HG03135 (cell line): Measurements from ENCODE around the gene STIM1.
"Not testable (repeated sequence)": the region's sequence is repeated elsewhere in the genome, so short reads cannot be mapped to it uniquely, and the experiment has no call there.

Experiments
- ATAC-seq: cut with Tn5 transposase; IDR thresholded peaks from one replicate; pipeline ENCODE4 v1.9.1; 2021; ENCODE audit warnings: mild to moderate bottlenecking, moderate library complexity; ENCODE audit not compliant: unreplicated experiment

STIM1 gene

GRCh38 chr11:3853899-3854659 lies 1.4 kb upstream of the STIM1 start:
- ATAC-seq, result peak; percentile 36

DNA sequence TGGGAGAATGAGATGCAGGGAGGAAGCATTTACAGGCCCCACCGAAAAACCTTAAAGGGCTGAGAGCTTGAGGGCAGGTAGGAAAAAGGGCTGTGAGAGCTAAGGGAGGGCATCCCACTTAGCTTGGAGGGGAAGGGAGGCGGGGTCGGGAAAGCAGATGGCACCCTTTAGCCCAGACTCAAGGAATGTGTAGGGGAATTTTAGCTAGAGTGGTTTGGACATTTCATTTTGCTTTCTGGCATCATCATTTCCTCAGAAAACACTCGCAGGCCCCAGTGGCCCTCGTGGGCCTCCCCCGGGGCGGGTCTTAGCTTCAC lies 846 bp upstream of the STIM1 start:
- ATAC-seq, result no peak

DNA sequence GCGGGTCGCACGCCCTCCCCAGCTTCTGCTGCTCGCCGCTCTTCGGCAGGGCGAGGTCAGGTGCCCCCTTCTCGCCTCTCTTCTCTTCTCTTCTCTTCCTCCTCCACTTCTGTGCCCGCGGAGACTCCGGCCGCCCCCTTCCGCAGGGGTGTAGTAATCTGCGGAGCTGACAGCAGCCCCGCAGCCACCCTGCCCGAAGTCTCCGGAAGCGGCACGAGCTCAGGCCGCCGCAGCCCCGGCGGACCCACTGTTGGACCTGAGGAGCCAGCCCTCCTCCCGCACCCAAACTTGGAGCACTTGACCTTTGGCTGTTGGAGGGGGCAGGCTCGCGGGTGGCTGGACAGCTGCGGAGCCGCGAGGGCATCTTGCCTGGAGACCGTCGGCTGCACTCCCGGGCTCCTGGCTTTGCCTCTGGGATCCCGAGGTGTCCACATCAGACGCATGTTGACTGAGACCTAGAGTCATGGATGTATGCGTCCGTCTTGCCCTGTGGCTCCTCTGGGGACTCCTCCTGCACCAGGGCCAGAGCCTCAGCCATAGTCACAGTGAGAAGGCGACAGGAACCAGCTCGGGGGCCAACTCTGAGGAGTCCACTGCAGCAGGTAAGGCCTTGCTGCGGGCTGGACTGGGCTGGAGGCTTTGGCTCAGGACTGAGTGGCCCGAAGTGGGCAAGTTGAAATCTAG lies 486 bp downstream of the STIM1 start:
- ATAC-seq, result peak; percentile 17

DNA sequence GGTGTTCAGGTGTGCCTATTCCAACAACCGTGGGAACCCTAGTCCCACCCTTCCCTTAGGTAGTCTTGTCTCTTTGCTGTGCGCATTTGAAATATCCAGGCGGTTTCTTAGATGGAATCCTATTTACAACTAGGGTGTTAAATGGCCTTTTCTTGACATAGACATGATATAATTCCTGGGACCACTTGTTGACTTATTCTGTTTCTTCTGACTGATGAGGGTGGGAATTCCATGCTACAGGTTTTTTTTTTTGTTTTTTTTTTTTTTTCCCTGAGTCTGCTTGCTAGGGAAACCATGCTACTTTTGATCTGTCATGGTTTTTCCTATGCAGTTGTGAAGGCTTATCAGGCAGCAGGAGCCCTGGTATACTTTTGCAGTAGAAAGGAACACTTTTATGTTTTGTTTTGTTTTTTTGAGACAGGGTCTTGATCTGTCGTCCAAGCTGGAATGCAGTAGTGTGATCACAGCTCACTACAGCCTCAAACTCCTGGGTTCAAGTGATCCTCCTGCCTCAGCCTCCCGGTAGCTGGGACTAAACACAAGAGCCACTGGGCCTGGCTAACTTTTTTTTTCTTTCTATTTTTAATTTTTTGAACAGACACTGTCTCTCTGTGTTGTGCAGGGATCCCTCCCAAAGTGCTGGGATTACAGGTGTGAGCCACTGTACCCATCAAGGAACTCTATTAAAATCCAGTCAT lies 1.5 kb downstream of the STIM1 start:
- no peak for ATAC-seq

DNA sequence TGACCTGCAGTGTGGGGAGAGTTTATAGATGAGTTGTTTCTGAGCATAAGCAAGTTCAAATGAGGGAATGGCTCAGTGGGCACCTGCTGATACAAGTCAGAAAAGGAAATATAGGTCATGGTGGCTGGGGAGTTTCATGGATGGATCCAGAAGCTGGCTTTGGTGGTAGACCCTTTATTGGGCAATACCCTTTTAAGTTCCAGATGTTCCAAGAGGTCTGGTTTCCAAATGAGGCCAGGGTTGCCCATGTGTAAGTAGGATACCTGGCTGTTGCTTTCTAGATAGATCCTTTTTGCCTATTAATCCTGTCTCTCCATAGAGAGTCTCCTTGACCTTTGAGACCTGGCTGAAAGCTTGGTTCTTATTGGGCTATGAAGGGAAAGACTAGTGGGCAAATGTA lies 2.2 kb downstream of the STIM1 start:
- ATAC-seq, result no peak

- no peak for ATAC-seq
Observed at GRCh38 chr11:3859373-3859881, 4.0 kb downstream of the STIM1 start.

GRCh38 chr11:3860375-3860774 lies 4.9 kb downstream of the STIM1 start:
- no peak for ATAC-seq

- ATAC-seq, result not testable (repeated sequence)
Observed at GRCh38 chr11:3860898-3861393, 5.5 kb downstream of the STIM1 start.

DNA sequence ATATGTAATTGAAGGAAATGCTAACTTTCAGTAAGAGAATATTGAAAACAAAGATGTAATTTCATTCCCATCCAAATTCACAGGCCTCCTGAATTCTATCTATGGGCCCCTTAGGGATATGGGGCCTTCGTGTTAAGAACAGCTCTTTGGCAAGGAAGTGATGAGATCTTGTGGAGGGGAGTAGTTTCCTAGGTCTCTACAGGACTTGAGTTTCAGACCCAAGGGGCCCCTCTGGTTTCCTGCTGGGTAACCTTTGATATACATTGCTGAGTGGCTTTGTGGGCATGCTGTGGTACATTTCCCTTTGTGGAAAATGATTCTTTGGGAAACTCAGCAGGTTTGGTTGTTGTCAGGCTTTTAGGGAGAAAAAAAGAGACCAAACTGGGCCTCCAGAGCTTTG lies 6.2 kb downstream of the STIM1 start:
- ATAC-seq, result no peak

DNA sequence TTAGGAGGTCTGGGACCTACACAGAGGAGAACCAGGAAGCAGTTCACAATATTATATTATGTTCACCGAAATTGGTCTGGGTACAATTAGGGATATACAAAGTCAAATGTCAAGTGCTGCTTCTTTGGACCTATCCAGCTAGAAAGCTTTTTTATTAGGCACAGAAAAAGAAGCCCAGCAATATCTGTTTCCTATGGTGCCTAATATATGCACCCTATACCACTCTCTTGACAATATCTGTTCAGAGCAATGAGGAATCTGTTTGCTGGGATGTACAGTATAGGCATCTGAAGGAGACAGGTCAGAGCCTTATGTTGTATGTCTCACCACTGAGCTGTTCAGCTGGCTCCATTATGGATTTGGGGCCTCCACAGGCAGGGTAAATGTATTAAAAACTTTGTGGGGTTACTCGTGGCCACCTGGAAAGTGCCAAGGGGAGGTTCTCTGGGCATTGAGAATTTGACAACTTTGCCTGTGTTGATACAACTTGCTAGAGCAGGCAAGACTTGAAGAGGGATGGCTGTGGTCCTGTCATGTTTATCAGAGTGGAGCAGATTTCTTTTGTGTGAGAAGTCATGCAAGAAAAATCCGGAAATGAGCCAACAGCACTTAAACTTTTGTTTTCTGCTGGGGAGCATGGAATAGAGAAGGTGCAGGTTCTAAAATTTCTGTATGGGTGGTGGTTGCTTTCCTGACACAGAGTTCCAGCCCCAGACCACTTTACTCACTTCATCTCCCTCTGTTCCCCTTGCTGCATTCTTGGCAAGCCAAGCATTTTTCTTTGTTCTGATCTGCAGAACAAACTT lies 10.1 kb downstream of the STIM1 start:
- no peak for ATAC-seq

GRCh38 chr11:3866206-3866605 lies 10.7 kb downstream of the STIM1 start:
- no peak for ATAC-seq

DNA sequence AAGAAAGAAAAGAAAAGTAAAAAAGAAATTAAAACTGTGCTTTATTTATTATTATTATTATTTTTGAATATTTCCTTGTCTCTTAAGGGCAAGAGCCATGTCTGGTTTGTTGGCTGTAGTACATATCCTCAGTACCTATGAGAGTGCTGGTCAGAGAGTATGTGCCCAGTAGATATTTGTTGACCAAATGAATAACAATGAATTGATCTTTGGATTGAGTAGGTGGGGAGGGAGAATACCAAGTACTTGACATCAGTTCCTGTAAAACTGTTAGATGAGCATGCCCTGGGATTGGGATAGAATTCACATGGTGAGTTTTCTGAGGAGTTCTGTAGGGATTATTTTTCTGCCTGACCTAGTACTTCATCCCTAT lies 11.4 kb downstream of the STIM1 start:
- ATAC-seq, result no peak

DNA sequence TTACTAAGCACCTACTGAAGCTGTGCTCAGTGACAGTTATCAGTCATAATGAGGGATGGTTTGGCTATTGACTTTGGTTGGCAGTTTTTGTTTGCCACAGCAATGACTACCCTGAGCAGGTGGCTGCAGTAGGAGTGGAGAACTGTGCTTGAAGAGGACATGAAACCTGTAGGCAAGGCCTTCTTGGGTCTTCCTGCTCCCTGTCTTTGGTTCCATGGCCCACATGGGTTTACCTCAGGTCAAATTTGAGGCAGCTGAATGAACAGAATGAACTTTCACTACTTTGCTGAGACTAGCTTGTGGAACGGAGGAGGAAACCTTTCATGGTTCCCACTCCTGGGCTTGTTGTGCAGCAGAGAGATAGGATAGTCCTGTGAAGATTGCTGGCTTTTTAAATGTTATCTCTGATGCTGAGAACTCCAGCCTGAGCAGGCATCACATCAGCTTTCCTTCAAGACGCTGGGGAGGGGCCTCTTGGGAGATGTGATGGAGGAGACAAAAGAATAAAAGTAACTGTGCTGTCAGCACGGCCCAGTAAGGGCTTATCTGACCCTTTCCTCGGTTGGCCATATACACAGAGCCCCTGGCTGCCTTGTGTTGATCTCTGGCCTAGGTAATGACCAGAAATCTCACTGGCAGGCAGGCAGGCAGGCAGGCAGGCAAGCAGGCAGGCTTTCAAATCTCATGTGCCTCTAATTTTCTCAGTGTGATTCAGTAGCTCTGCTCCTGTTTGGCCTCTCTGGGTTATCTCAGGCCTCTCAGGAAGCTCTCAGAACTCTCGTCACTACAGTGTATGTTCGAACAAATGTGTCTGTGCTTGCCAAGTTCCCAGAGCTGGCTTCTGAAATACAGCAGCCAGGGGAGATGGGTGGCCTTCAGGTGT lies 12.0 kb downstream of the STIM1 start:
- ATAC-seq, result peak; percentile 39

GRCh38 chr11:3873712-3874349 lies 18.4 kb downstream of the STIM1 start:
- no peak for ATAC-seq

DNA sequence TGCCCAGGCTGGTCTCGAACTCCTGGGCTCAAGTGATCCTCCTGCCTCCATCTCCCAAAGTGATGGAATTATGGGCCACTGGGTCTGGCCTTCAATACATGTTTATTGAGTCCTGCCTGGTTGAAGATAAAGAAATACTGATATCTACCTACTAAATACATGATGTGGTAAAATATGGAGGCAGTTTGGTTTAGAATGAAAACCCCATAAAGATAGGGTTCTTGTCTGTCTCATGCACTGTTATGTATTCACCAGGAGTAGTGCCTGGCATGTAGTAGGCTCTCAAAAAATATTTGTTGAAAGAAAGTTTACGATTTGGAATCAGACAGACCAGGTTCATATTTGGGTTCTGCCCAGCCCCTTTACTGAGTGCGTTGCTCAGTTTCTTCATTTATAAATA lies 21.1 kb downstream of the STIM1 start:
- no peak for ATAC-seq

DNA sequence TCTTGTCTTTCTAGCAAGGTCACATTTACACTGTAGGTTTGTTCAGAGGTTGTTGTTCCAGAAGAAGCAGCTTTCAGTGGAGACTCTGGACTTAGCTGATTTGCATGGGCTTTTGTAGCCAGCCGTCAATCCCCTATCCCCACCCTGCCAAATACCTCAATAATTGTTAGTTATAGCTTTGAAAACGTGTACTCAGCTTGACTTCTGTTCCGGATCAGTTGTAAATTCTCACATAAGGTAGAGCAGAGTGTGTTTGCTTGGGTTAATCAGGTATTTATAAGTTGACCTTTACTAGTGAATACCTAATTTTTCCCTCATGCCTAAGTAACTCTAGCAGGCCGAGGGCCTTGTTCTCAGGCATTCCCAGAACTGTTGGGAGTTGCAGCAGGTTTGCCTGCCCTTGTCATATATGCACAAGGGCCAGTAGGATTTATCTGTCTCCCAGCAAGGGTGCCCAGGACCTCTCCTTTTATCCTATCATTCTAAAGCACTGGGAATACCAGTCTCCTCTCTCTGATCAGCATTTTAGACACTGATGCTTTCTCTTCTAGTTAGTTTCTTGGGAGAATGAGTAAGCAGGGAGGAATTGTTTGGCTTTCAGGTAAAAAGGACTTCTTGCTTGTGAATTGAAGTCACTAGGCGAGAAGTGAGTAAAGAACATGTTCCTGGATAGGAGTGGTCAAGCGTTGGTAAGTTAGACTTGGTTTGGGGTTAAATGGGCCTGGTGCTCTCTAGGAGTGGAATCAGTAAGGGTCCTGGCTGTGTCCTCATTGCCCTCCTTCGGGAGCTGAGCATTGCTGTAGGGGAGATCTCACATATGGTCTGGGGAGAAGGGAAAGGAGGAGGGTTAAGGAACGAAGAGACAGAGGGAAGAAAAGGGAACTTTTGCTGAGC lies 22.1 kb downstream of the STIM1 start:
- ATAC-seq, result no peak

GRCh38 chr11:3878258-3878584 lies 22.8 kb downstream of the STIM1 start:
- no peak for ATAC-seq

DNA sequence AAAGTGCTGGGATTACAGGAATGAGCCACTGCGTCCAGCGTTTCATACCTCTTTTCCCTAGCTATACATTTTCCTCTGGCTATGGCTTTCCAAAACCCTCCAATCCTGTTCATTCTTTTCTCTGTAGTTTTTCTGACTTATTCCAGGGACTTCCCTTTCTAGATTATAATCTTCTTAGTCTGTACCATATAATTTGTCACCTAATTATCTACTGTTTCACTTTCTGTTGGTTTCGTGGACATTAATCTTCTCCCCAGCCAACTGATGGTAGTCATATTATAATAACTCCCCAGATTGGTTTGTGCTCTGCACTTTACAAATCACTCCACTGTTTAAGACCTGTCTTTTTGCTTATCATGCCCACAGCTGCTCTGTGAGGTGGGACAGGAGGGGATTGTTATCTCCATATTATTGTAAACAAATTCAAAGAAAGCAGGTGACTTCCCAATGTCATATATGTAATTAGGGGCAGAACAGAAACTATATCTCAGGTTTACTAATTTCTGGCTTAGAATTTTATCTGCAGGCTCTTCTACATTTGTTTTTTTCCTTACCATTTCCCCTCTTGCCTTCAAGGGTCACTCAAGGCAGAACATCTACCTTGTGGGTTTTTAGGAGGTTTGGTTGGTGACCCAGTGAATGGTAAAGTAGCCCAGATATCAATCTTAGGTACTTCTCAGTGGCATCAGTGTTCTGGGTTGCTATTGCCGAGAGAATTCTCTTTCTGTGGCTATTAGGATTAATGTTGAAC lies 23.9 kb downstream of the STIM1 start:
- peak; percentile 43 for ATAC-seq
